NT2/D1 (cell line): Measurements from ENCODE around the gene GRK2.

ENCODE experiments used
- DNase-seq: peaks from one replicate; pipeline ENCODE4 v3.0.0-alpha.2; 2011; ENCODE audit warnings: low read depth, low spot score
- H3K27me3 ChIP-seq: 2 replicates; pipeline ENCODE4 v1.6.0; 2011; ENCODE audit warnings: mild to moderate bottlenecking; ENCODE audit not compliant: insufficient read length, insufficient read depth
- H3K36me3 ChIP-seq: 2 replicates; pipeline ENCODE4 v1.6.1; 2011; ENCODE audit warnings: mild to moderate bottlenecking, low read length, mixed read lengths; ENCODE audit not compliant: insufficient read depth, insufficient read length
- H3K4me1 ChIP-seq: 2 replicates; pipeline ENCODE4 v1.5.1; 2011; ENCODE audit not compliant: insufficient read depth, insufficient read length
- H3K4me3 ChIP-seq: 2 replicates; pipeline ENCODE4 v1.5.1; 2011; ENCODE audit warnings: low read depth; ENCODE audit not compliant: insufficient read length
- H3K9ac ChIP-seq: 2 replicates; pipeline ENCODE4 v1.6.0; 2011; ENCODE audit warnings: low read depth; ENCODE audit not compliant: insufficient read length
- H3K9me3 ChIP-seq: 2 replicates; pipeline ENCODE4 v1.5.1; 2011; ENCODE audit warnings: mild to moderate bottlenecking, low read length; ENCODE audit not compliant: insufficient read depth
- SUZ12 ChIP-seq: IDR thresholded peaks from 2 replicates; pipeline ENCODE4 v1.6.1; 2011; ENCODE audit not compliant: insufficient read length, insufficient read depth; ENCODE audit errors: extremely low read depth
- YY1 ChIP-seq: IDR thresholded peaks from 2 replicates; pipeline ENCODE4 v1.6.1; 2011; ENCODE audit not compliant: insufficient read length, insufficient read depth
- ZNF274 ChIP-seq: IDR thresholded peaks from 2 replicates; pipeline ENCODE4 v1.6.1; 2011; ENCODE audit warnings: mild to moderate bottlenecking, low read depth, low read length

Gene GRK2

GRCh38 chr11:67321313-67321871 lies 55.1 kb downstream of the GRK2 start:
- DNase-seq: no peak
- Histone ChIP-seq H3K4me1 (no peaks in the 10 kb centered on the region), H3K27me3 (peaks cover 36% of the 10 kb centered on the region), H3K9me3 (no peaks in the 10 kb centered on the region), H3K36me3 (peaks cover 3% of the 10 kb centered on the region), H3K4me3 (no peak overlapping the region), H3K9ac (no peak overlapping the region)
- TF ChIP-seq ZNF274 (no peak), YY1 (no peak), SUZ12 (no peak)

- TF ChIP-seq YY1 (no peak), ZNF274 (no peak), SUZ12 (no peak)
- Histone ChIP-seq H3K9ac (no peak overlapping the region), H3K36me3 (peaks cover 3% of the 10 kb centered on the region), H3K4me1 (no peaks in the 10 kb centered on the region), H3K27me3 (peaks cover 36% of the 10 kb centered on the region), H3K9me3 (no peaks in the 10 kb centered on the region), H3K4me3 (no peak overlapping the region)
- no peak for DNase-seq
These were observed 55.8 kb downstream of the GRK2 start for GRCh38 chr11:67322049-67322448.

- no peaks in the 10 kb centered on the region for H3K4me1 ChIP-seq
- H3K27me3 ChIP-seq: peaks cover 28% of the 10 kb centered on the region
- DNase-seq: no peak
- no peaks in the 10 kb centered on the region for H3K9me3 ChIP-seq
- peaks cover 3% of the 10 kb centered on the region for H3K36me3 ChIP-seq
- no peak for TF ChIP-seq YY1
- no peak for TF ChIP-seq SUZ12
- TF ChIP-seq ZNF274: no peak
- H3K4me3 ChIP-seq: no peak overlapping the region
- H3K9ac ChIP-seq: no peak overlapping the region
These were observed 57.3 kb downstream of the GRK2 start for GRCh38 chr11:67323526-67323925.

GRCh38 chr11:67332081-67332691 lies 65.9 kb downstream of the GRK2 start:
- no peak for TF ChIP-seq SUZ12
- TF ChIP-seq ZNF274: no peak
- TF ChIP-seq YY1: no peak
- Histone ChIP-seq H3K27me3 (no peaks in the 10 kb centered on the region), H3K4me1 (peaks cover 2% of the 10 kb centered on the region), H3K9me3 (no peaks in the 10 kb centered on the region), H3K4me3 (no peak overlapping the region), H3K36me3 (no peaks in the 10 kb centered on the region), H3K9ac (no peak overlapping the region)
- DNase-seq: no peak
